Right ventricle myocardium inferior (tissue), 1 donor: ENCODE data around the gene SERPINA4. TPM values are rescaled to one million over a fixed set of nuclear protein-coding genes. Genes with fewer than 3 reads are reported as not detected.
A peak's percentile ranks its signal among the peaks of the same experiment; 100 is the strongest.

ENCODE experiments used
- ATAC-seq: fragments of 200-7000 bp; cut with Tn5 transposase; one replicate; pipeline ENCODE4 v1.9.1; 2020; ENCODE audit warnings: mild to moderate bottlenecking, moderate library complexity
- DNase-seq: peaks from one replicate; pipeline ENCODE4 v3.0.0; 2021; ENCODE audit errors: missing footprints
- intact Hi-C: fragments of 100-400 bp; cut with DNase I; formaldehyde crosslinking; loops from one replicate; pipeline ENCODE4 v1.11.0; 2022
- long read RNA-seq: library from polyadenylated mRNA; unstranded; transcript quantifications from one replicate; pipeline ENCODE4 v2.0.0, GENCODE V29; 2021
- total RNA-seq: library from RNA; stranded (reverse); fragmentation: NEBNext Ultra II Directional; extraction: Animal tissue kit (Norgen Biotek cat#: 25700); gene quantifications from one replicate; pipeline ENCODE4 v1.2.1, GENCODE V29; 2021
- donor health status: DM: no; HTN: yes; CAD: no; lungs with severe emphysema.

SERPINA4 gene, protein sequence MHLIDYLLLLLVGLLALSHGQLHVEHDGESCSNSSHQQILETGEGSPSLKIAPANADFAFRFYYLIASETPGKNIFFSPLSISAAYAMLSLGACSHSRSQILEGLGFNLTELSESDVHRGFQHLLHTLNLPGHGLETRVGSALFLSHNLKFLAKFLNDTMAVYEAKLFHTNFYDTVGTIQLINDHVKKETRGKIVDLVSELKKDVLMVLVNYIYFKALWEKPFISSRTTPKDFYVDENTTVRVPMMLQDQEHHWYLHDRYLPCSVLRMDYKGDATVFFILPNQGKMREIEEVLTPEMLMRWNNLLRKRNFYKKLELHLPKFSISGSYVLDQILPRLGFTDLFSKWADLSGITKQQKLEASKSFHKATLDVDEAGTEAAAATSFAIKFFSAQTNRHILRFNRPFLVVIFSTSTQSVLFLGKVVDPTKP
- total RNA-seq, result not detected
- long read RNA-seq, result 0 reads

DNA sequence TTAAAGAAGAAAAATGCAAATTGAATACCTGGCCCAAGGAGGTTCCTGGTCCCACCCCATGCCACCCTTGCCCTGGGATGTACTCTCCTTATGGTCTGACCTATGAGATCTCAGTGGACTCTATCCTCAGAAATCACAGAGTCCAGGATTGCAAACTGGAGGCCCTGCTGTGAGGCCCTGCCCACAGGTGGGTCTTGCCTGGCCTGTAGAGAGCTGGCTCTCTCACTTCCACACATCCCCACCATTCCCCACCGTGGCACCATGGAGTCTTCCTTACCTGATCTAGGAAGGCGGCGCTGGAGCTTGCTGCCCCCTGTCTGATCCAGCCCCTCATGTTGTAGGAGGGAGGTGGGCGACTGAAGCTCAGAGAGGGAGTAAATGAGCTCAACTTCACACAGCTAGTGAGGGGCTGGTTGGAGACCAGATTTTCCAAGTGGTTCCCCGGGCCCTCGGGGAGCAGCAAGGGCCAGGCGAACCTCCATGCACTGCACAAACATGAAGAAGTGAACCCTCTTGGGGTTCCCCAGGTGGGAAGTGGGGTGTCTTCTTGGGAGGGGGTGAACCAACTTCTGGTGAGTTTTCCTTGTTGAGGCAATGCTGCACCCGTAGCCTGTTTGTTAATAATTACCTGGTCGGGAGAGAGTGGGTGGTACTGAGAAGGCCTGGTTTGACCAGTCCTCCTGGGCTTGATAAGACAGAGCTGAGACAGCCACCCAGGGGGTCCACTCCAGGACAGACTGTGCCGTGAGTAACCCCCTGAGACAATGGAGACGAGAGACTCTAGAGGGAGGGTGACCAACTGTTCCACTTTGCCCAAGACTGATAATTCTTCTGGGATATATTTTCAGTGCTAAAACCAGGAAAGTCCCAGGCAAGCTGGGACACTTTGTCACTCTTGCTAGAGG lies at the start of gene SERPINA4:
SERPINA4 (plus strand) TSS at position 692 of the 905 bp plus-strand sequence. CDS start 2,041 bp downstream, outside the sequence.
- no peak for ATAC-seq
- intact Hi-C loops, result no loop called here
- no peak for DNase-seq

DNA sequence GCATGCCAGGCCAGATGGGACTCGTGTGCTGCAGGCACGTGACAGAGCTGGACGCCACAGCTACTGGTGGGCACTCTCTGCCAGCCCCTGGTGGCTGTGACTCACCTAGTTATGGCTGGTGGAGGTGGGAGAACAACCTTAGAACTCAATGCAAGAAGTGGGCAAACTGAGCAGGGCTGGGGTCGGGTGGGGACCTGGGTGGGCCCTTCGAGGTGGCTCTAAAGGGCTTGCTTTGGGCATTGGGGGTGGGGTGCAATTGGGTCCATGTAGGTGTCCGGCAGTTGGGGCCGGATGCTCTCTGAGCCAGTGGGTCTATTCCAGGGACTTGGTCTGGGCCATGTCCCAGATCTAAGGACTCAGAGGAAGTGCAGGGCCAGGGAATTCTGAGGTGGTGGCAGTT lies 46.9 kb upstream of the SERPINA4 start:
- ATAC-seq (no peak), DNase-seq (no peak)
- intact Hi-C loops, result no loop called here

DNA sequence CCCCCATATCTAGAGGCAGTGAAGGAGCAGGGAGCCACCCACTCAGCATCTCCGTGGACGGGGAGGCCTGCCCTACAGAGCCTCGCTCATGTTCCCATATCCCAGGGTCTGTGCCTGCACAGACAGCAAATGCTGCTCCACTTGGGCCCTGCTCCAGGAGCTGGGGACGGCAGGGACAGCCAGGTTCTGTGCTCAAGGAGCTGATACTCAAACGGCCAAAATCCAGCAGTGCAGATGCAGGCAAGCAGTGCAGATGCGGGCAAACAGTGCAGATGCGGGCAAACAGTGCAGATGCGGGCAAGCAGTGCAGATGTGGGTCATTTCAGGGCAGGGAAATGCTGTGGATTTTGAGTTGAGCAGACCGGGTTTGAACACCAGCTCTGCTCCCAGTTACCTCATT lies 45.8 kb upstream of the SERPINA4 start:
- DNase-seq, result no peak
- intact Hi-C loops, result no loop called here
- no peak for ATAC-seq

DNA sequence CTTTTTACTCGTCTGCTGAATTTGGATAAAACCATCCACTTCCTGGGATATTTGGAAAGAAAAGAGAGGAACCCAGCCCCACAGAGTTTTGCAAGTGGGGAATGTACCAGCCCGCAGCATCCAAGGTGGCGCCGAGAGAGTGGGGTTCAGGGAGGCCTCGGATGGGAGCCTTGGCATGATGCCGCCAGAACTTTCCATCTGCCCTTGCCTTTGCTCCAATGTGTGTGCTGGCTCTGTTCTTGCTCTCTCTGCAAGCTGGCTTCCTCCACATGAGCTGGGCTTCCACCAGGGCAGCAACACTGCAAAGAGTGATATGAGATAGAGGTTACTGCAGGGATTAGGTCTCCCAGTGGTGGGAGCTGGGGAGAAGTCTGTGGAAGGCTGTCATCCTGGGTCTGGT lies 45.4 kb upstream of the SERPINA4 start:
- intact Hi-C loops, result no loop called here
- DNase-seq (no peak), ATAC-seq (no peak)

DNA sequence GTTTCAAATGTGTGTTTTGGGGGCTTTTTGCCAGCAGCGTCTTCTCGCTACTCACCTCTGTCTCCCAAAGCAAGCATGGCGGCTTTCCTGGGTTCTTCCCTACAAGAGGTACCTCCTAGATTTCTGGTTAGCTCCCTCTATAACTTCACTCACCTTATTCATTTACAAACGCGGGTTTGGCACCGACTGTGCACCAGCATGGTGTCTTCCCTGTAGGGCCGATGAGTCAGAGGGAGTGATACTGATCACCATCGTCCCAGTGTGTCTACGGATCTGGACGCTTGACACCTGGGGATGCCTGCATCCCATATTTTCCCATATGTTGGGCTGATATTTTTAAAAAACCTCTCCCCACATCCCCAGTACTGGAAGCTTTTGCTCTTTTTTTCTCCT lies 44.0 kb upstream of the SERPINA4 start:
- intact Hi-C loops, result no loop called here
- no peak for ATAC-seq
- DNase-seq, result no peak

DNA sequence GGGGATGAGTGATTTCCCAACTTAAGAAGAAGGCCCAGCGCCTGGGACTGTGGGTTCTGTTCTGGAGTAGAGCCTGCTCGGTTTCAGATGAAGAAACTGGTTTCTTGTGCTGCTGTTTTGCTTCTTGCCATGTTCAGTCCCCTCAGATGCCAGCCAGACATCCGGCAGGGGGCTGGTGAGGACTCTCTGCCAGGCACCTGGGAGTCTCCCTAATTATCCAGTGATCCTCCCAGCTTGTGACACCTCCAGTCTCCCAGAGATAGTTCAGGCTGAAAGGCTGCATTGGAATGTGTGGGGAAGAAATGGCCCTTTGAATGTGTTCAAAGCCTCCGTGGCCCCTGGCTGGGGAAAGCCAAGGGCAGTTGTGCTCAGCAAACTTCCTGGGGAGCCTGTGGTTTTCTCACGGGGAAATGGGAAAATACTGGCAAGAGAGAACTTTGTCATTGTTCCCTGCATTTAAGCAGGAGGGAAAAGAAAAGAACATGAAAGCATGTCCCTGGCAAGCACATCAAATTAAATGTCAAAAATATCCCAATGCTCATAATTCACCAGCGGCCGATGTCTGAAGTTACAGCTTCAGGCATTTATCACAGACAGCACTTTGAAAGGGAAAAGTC lies 43.5 kb upstream of the SERPINA4 start:
- ATAC-seq, result no peak
- intact Hi-C loops, result no loop called here
- no peak for DNase-seq

DNA sequence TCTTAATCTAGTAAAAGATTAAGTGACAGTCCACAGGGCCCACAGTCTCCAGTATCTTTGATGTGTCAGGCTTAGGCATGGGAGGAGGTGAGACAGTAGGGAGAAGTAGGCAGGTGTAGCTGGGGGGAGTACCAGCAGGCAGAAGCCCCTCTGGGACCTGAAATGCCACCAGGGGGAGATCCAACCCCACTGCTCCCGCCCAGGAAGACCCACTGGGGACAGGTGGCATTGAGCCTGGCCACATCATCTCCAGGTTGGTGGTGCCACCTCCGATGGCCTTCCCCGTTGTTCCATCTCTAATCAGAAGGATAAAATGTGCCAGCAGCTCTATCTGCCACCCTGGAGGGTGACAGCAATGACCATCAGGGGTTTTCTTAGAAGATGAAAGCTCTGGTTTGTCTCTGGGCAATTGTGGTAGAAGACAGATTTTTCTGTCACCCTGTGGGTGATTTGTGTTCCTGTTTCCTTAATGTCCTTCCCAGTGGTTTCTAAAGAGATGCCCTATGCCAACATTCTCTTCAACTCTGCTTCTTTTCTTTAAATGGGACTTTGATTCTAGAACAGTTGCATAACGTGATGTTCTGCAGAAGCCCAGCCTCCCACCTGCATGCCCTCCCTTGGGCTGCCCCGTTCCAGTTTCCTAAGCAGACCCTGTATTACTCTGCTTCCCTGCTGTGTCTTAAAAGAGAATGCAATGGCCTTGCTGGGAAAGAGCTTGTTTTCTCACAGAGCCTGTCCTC lies 39.7 kb upstream of the SERPINA4 start:
- DNase-seq (no peak), ATAC-seq (no peak)
- intact Hi-C loops, result no loop called here

DNA sequence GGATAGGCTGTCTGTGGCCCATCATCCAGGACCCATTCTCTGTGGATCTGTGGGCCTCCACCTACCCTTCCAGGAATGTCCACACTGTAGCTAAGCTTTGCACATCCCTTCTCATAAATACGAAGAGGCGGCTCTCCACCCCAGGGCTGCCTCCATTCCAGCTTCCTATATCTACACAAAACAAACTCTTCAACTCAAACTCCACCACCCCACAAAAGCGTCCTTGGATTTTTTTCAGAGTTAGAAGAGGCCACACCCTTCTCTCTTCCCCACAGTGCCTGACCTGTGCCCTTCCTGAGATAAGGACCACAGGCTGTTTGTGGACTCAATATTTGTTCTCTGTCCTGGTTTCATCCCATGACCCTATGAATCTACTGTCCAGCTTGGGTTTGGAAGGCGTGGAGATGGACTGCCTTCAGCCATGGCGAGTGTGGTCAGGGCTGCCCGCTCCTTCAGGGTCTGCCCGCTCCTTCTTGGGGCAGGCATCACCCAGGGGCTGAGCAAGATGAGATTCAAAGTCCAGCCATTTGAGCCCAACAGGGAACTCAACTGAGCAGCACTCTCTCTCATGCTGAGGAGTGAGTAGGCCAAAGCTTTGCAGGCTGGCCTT lies 39.0 kb upstream of the SERPINA4 start:
- ATAC-seq (no peak), DNase-seq (no peak)
- intact Hi-C loops, result no loop called here

DNA sequence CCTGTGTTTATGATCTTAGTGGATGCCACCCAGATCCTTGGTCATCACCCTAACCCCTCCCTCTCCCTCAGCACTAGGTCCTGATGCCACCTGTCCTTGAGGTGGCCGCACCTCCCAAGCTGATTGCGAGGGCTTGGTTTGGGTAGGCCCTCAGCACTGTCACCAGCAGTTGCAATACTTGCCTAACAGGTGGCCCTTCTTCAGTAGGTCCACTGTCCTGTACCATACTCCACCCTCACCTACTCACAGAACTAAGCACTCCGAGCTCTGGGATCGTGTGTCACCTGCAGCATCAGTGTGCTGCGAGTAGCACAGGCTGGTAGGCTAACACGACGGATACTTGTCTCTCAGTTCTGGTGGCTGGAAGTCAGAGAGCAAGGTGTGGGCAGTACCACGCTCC lies 38.0 kb upstream of the SERPINA4 start:
- DNase-seq (no peak), ATAC-seq (no peak)
- intact Hi-C loops, result no loop called here

DNA sequence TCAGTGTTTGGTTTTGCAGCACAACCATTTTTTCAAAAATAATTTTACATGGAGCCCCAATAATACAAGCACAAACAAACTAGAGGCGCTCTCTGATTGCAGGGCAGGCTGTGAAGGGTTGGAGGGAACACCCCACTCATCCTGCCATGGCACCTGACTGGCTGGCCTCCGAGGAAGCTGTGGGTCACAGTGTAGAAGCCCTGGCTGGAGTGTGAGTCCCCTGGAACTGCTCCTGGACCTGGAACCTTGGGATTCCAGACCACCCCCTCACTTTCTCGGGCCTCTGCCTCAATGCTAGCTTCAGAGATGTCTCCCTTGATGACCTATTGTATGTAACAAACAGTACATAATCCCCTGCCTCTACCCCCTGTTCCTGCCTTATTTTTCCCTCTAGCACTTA lies 37.1 kb upstream of the SERPINA4 start:
- ATAC-seq, result no peak
- intact Hi-C loops, result no loop called here
- no peak for DNase-seq

DNA sequence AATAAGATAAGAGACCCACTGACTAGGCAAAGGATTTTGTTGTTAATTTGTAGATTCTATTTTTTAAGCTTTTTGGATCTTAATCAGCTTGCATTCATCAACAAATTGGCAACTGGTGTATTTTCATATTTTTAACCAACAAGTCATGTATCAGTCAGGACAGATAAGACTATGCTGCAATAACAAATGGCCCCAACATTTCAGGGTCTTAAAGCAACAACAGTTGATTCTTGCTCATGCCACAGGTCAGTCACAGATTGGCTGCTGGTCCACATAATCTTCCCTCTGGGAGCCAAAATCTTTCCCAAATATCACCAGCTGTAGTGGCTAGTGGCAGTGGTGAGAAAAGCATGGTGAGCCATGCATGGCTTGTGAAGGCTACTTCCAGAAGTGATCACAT lies 30.1 kb upstream of the SERPINA4 start:
- ATAC-seq (no peak), DNase-seq (no peak)
- intact Hi-C loops, result no loop called here

DNA sequence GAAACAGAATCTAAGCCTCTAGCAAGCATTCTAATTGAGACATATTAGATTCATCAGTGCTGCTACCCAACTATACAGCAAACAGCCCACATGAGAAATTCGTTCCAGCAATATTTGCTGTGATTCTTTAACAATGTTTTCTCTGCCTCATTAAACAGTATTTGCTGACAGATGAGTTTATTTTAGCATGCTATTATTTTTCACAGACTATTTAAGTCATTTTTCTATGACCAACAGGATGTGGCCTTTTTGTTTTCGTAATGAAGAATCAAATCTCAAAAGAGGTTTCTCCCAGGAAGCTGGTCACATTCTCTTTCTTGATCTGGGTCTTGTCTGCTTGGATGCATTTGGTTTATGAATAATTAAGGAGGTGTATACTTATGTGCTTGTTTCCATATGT lies 28.8 kb upstream of the SERPINA4 start:
- intact Hi-C loops, result no loop called here
- no peak for ATAC-seq
- DNase-seq, result no peak

DNA sequence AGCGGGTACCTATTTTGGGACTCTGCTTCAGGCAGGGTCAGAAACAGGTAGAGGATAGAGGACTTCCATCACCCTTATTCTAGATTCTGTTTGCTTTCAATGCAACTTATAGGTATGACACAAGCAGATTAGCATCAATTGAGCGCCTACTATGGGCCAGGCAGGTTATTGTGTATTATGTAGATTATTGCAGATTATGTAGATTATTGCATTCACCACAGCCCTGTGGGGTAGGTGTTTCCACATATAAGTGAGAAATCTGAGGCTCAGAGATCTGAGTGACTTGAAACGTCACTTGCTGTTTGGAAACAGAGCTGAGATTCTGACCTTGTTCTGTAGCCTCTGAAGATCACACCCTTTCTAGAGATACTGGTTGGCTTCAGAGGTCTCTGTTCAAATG lies 25.7 kb upstream of the SERPINA4 start:
- no peak for ATAC-seq
- intact Hi-C loops, result no loop called here

DNA sequence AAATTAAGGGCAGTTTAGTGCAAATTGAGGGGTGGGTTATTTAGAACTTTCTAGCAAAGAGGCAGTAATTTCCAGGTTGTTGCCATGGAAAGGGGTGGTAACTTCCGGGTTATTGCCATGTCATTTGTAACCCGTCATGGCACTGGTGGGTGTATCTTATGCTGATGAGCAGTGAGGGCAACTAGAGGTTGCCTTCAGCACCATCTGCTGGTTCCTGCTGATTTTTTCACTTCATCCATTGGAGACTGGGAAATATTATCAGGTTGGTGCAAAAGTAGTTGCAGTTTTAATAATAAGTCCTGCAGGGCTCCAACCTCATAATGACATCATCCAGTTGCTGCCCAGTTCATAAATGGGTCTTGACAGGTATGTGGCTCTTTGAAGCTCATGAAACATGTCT lies 24.4 kb upstream of the SERPINA4 start:
- no peak for DNase-seq
- intact Hi-C loops, result no loop called here
- ATAC-seq, result no peak

More for the DNA sequence above, 25.7 kb upstream of the SERPINA4 start:
- DNase-seq, result no peak

DNA sequence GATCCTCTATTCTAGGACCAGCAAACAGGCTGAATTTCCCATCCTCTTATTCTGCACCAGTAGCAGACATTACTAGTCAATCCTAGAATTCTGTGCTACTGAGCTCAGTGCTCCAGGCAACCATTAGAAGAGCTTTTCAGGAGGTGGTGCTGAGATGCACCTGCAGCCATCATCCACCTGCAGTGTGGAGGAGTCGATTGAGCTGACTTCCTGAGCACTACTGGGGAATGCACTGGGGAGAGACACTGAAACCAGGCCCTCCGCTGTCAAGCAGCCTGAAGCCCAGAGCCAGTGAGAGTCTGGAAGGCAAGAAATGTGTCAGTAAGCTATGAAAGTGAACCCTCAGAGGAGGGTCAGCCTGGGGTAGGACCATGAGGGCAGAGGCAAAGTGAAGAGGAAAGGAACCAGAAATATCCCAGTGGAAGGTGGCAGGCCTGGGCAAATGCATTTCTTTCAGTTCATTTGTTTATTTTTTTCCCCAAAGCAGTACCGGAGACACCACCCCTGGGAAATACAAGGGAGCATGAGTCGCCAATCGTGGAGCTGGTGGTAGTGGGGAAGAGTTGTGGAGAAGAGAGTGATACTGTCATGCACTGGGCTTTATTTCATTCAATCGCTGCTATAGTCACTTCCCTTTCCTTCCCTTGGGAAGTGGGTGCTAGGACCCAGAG lies 23.0 kb upstream of the SERPINA4 start:
- intact Hi-C loops, result no loop called here
- DNase-seq (no peak), ATAC-seq (no peak)

DNA sequence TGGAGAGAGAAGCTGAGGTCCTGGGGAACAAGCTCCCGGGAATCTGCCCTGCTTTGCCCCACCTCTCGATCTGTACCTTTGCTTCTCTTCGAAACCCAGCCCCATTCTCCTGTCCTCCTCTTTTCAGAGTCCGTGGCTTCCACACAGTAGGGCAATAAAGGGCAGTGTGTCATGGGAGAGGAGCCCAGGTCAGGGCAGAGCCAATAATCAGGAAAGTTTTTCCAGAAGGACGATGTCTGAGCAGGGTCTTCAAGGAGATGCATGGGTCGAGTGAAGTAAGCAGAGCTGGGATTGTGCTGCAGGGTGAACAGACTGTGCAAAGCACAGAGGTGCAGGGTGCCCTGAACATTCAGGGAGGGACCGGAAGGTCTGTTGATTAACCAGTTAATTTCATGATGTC lies 22.1 kb upstream of the SERPINA4 start:
- ATAC-seq (no peak), DNase-seq (no peak)
- intact Hi-C loops, result no loop called here

DNA sequence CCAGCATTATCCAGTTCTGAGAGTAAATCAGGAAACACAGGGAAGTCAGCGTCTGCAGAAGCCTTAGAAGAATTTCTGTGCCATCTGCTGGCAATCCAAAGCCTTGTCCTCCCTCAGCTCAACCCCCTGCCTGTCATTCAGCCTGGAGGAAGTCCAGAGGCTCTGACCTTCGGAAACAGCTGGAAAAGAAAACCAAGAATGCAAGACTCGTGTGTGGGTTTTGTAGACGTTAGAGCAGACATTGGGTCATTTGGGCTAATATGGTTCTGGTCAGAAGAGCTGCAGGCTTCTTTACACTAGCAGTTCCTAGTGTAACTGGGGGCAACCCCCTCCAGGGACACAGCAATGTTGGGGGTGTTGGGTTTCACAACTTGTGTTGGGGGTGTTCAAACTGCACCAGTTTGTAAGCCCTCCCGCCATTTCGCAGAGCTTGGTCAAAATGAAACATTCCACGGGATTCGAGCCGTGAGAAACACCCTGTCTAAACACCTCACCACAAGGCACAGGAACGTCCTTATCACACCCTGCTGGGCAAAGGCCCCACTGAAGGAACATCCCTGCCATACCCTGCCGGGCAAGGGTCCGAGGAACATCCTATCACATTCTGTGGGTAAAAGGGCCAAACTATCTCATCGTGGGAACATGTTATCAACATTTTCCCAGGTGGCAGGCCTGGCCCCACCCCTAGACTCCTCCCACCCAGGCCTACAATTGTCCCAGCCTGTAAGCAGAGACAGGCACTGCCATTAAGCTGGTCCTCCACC lies 21.0 kb upstream of the SERPINA4 start:
- intact Hi-C loops, result no loop called here
- ATAC-seq, result peak; percentile 27

More for the DNA sequence above, 21.0 kb upstream of the SERPINA4 start:
- no peak for DNase-seq
